Right ventricle myocardium superior (tissue), 1 donor: Measurements from ENCODE around the gene LRIT2. TPM values are rescaled to one million over a fixed set of nuclear protein-coding genes. Genes with fewer than 3 reads are reported as not detected.

Source experiments
- ATAC-seq: fragments of 200-7000 bp; cut with Tn5 transposase; one replicate; pipeline ENCODE4 v1.9.1; 2020; ENCODE audit warnings: mild to moderate bottlenecking; ENCODE audit not compliant: poor library complexity
- DNase-seq: peaks from one replicate; pipeline ENCODE4 v3.0.0-alpha.2; 2020
- intact Hi-C: fragments of 100-400 bp; cut with DNase I; formaldehyde crosslinking; loops from one replicate; pipeline ENCODE4 v1.11.2; 2022
- total RNA-seq: library from RNA; stranded (reverse); fragmentation: NEBNext Ultra II Directional; extraction: Animal tissue kit (Norgen Biotek cat#: 25700); gene quantifications from one replicate; pipeline ENCODE4 v1.2.1, GENCODE V29; 2021
- donor health status: DM: no; HTN: yes; CAD: no; lungs with severe emphysema.

The LRIT2 gene
- total RNA-seq, 1 donor from 2014 or later, result not detected

GRCh38 chr10:84214612-84215235, 10.6 kb downstream of the LRIT2 start:
- peak; percentile 48 for ATAC-seq
- no peak for DNase-seq
- intact Hi-C loops, result no loop called here

DNA sequence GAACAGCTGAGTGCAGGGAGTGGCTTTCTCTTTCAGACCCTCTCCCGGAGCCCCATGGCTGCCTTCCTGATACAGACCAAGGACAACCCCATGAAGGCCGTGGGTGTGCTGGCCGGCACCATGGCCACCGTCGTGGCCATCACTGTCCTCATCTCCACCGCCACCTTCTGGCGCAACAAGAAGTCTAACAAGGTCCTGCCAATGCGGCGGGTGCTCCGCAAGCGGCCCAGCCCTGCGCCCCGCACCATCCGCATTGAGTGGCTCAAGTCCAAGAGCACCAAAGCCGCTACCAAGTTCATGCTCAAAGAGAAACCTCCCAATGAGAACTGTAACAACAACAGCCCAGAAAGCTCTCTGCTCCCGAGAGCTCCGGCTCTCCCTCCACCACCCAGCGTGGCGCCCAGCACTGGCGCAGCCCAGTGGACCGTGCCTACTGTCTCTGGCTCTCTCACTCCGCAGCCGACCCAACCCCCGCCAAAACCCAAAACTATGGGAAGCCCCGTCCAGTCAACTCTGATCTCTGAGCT, 11.2 kb downstream of the LRIT2 start:
- intact Hi-C loops, result no loop called here
- DNase-seq (no peak), ATAC-seq (no peak)

GRCh38 chr10:84213076-84213475, 12.3 kb downstream of the LRIT2 start:
- DNase-seq (no peak), ATAC-seq (no peak)
- intact Hi-C loops, result no loop called here

GRCh38 chr10:84212014-84212413, 13.3 kb downstream of the LRIT2 start:
- no peak for ATAC-seq
- intact Hi-C loops, result no loop called here
- DNase-seq, result no peak

DNA sequence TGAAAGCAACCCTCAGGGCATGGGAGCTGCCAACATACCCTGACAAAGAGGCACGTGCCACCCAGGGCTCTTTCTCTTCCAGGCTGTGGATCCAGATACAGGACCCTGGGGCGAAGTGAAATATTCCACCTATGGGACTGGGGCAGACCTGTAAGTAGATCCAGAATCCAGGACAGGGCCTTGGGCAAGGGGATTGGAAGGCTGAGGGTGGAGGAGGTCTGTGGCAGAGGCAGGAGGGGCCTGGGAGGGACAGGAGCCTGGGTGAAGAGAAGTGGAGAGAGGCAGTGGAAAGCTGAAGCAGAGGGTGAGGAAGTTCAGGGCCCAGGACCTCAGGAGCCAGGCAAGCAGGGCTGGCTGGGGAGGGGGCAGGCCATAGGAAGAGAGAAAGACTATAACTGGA, 13.8 kb downstream of the LRIT2 start:
- intact Hi-C loops, result no loop called here
- DNase-seq, result no peak
- ATAC-seq, result no peak

GRCh38 chr10:84208023-84208422, 17.3 kb downstream of the LRIT2 start:
- intact Hi-C loops, result no loop called here
- ATAC-seq (no peak), DNase-seq (no peak)

GRCh38 chr10:84205853-84206525, 19.4 kb downstream of the LRIT2 start:
- no peak for ATAC-seq
- intact Hi-C loops, result loop anchor here (2.0 kb wide), 1 partner anchor 57 kb away; no protein-coding TSS in a partner anchor
- no peak for DNase-seq

DNA sequence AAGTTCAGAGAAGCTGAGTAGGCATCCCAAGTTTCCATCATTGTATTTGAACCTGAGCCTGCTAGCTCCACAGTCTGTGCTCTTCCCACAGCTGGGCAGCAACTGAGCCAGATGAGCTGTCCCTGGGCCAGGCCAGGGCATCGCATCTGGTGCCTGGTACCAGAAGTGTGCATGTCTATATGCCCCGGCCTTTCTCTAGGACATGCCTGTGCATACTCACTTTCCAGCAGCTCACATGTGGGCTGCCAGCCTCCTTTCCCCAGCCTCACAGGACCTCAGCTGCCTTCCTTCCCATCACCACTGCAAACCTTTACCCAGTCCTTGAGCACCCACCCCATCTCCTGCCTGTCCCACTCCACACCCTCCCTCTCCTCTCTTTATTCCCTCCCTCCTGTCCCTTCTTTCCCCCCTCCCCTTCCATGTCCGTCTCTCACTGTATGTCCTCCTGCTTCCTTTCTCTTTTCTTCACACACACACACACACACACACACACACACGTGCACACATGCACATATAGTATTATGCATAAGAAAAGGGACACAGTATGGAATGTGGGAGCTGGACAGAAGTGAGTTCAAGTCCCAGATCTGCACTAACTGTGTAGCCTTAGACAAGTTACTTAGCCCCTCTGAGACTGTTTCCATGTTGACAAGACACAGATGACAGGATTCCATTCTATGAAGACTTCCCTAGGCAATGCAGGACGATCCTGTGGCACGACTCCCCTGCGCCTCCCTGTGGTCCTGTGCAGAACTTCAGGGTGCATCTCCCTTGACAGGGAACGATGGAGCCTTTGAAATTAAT, 20.1 kb downstream of the LRIT2 start:
- peak; percentile 82 for ATAC-seq
- intact Hi-C loops, result loop anchor here (2.0 kb wide), 1 partner anchor 56 kb away; no protein-coding TSS in a partner anchor
- DNase-seq, result peak; percentile 67

GRCh38 chr10:84204610-84205009, 20.7 kb downstream of the LRIT2 start:
- intact Hi-C loops, result loop anchor here (2.0 kb wide), 1 partner anchor 56 kb away; no protein-coding TSS in a partner anchor
- no peak for ATAC-seq
- DNase-seq, result no peak

GRCh38 chr10:84204122-84204521, 21.2 kb downstream of the LRIT2 start:
- ATAC-seq (no peak), DNase-seq (no peak)
- intact Hi-C loops, result loop anchor here (2.0 kb wide), 1 partner anchor 55 kb away; no protein-coding TSS in a partner anchor

GRCh38 chr10:84202349-84202748, 23.0 kb downstream of the LRIT2 start:
- ATAC-seq, result no peak
- intact Hi-C loops, result no loop called here
- no peak for DNase-seq

- ATAC-seq (no peak), DNase-seq (no peak)
- intact Hi-C loops, result no loop called here
These were observed 23.7 kb downstream of the LRIT2 start for GRCh38 chr10:84201682-84202081.

GRCh38 chr10:84201244-84201606, 24.1 kb downstream of the LRIT2 start:
- intact Hi-C loops, result no loop called here
- no peak for DNase-seq
- ATAC-seq, result no peak

DNA sequence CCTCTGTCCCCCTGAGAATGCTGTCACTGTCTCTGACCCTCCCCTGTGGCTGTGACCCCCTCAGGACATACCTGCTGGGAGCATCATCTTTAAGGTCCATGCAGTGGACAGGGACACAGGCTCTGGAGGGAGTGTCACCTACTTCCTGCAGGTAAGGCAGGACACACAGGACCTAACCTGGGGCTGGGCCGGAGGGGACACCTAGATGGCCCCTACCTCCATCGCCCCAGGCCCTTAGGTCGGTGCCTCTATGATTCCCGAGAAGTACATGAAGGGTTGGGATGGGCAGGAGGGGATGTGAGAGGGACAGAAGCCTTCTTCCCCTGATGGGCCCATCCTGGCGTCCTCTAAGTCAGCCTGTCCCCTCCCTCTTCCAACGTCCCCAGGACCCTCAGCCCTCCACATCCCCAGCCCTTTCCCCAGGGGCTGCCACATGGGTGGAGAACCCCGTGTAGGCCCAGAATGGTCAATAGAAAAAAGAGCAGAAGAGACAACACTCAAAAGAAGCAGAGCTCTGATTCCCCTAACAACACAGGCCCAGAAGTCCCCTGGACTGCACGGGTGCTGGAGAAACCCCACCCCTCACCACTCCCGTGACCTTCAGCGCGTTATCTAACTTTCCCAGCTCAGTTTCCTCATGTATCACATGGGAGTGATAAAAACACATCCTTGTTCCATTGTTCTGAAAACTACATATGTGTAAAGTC, 24.7 kb downstream of the LRIT2 start:
- DNase-seq (no peak), ATAC-seq (no peak)
- intact Hi-C loops, result no loop called here

DNA sequence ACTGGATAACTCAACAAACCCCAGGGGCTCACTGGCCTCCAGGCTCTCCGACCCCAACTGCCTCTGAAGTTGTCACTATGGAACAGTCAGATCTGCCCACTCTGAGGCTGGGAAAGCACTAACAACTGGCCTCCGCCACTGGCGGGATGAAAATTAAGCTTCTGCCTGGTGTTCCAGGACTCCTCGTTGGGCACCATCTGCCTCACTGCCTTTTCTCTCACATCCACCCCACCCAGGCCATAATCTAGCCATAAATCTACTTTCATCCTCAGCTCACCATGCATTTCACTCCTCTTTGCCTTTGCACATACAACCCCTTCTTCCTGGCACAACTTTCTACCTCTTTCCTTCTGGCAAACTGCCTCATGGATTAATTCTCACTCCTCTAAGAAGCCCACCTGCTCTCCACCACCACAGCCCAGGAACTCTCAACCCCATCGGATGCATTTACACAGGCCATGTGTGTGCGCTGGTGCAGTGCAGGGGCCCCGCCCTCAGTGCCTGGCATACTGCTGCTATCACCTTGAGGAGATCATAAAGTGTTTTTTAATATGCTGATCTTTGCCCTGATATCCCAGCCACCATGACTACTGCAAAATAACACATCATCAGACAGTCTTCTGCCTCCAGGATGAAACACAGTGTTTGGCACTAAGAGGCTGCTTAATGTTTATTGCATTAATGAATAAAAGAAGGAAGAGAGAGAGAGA, 27.0 kb downstream of the LRIT2 start:
- intact Hi-C loops, result no loop called here
- ATAC-seq, result no peak
- DNase-seq, result no peak

GRCh38 chr10:84197643-84198042, 27.7 kb downstream of the LRIT2 start:
- intact Hi-C loops, result no loop called here
- no peak for DNase-seq

DNA sequence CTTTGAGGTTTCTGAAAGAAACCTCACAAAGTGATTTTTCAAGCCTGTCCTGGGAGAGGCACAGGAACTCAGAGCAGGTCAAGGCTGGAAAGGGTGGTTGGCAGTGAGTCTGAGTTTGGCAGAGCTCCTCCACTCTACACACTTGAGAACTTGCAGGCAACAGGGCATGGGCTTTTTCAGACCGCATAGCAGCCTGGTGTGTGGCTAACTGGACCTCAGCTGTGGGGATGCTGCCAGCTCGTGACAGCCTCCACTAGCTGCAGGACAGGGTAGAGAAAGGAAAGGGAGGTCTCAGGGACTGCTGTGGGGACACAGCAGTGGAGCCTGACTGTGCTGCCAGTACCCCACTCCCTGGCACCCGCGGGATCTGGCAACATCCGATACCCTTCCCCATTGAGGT, 28.4 kb downstream of the LRIT2 start:
- ATAC-seq (peak; percentile 86), DNase-seq (peak; percentile 65)
- intact Hi-C loops, result no loop called here

More at GRCh38 chr10:84197643-84198042, 27.7 kb downstream of the LRIT2 start:
- ATAC-seq, result no peak

GRCh38 chr10:84196083-84196482, 29.3 kb downstream of the LRIT2 start:
- ATAC-seq, result no peak
- intact Hi-C loops, result no loop called here

More at GRCh38 chr10:84196083-84196482, 29.3 kb downstream of the LRIT2 start:
- DNase-seq, result no peak
